H9 (cell line): ENCODE measurements around the gene ZBTB49. TPM values are rescaled to one million over a fixed set of nuclear protein-coding genes. Genes with fewer than 3 reads are reported as not detected.
A peak's percentile ranks its signal among the peaks of the same experiment; 100 is the strongest.

Experiments used
- DNase-seq: peaks from one replicate; pipeline ENCODE4 v3.0.0-alpha.2; 2017
- H2AFZ ChIP-seq: one replicate; pipeline ENCODE4 v1.6.1; 2013; ENCODE audit warnings: mild to moderate bottlenecking, low read length, control low read depth, moderate library complexity
- H2AK5ac ChIP-seq: 2 replicates; pipeline ENCODE4 v1.6.1; 2013; ENCODE audit warnings: low read length, control low read depth, mixed read lengths; ENCODE audit not compliant: insufficient read length
- H2BK120ac ChIP-seq: one replicate; pipeline ENCODE4 v1.6.1; 2013; ENCODE audit warnings: low read depth, mild to moderate bottlenecking, low read length, control low read depth, inconsistent platforms; ENCODE audit not compliant: poor library complexity, severe bottlenecking
- H2BK12ac ChIP-seq: 2 replicates; pipeline ENCODE4 v1.6.1; 2013; ENCODE audit warnings: low read length, control low read depth, mixed read lengths, low read depth; ENCODE audit not compliant: insufficient read length
- H2BK15ac ChIP-seq: 2 replicates; pipeline ENCODE4 v1.6.1; 2013; ENCODE audit warnings: low read depth, low read length, control low read depth
- H2BK20ac ChIP-seq: one replicate; pipeline ENCODE4 v1.6.1; 2013; ENCODE audit warnings: low read depth, mild to moderate bottlenecking, low read length, control low read depth, inconsistent platforms; ENCODE audit not compliant: poor library complexity, severe bottlenecking
- H2BK5ac ChIP-seq: 2 replicates; pipeline ENCODE4 v1.6.1; 2013; ENCODE audit warnings: low read length, control low read depth, mixed read lengths; ENCODE audit not compliant: insufficient read length
- H3K14ac ChIP-seq: 2 replicates; pipeline ENCODE4 v1.6.1; 2013; ENCODE audit warnings: low read length, control low read depth; ENCODE audit not compliant: insufficient read depth
- H3K18ac ChIP-seq: 2 replicates; pipeline ENCODE4 v1.6.1; 2013; ENCODE audit warnings: low read depth, mild to moderate bottlenecking, mixed read lengths, low read length, control low read depth; ENCODE audit not compliant: insufficient read length
- H3K23ac ChIP-seq: 2 replicates; pipeline ENCODE4 v1.6.1; 2013; ENCODE audit warnings: low read length, control low read depth, mixed read lengths, low read depth; ENCODE audit not compliant: insufficient read length
- H3K23me2 ChIP-seq: 2 replicates; pipeline ENCODE4 v1.6.1; 2013; ENCODE audit warnings: low read depth, mild to moderate bottlenecking, mixed read lengths, low read length, control low read depth; ENCODE audit not compliant: insufficient read length, poor library complexity, severe bottlenecking
- H3K27ac ChIP-seq: 2 replicates; pipeline ENCODE4 v1.5.1; 2013; ENCODE audit warnings: low read length, control low read depth, mixed read lengths, low read depth; ENCODE audit not compliant: insufficient read length
- H3K27me3 ChIP-seq: 2 replicates; pipeline ENCODE4 v1.6.1; 2013; ENCODE audit warnings: low read length, control low read depth, inconsistent platforms; ENCODE audit not compliant: insufficient read depth
- H3K4ac ChIP-seq: 2 replicates; pipeline ENCODE4 v1.6.1; 2013; ENCODE audit warnings: low read depth, mild to moderate bottlenecking, control low read depth, inconsistent platforms, low read length, moderate library complexity
- H3K4me1 ChIP-seq: 2 replicates; pipeline ENCODE4 v1.6.1; 2013; ENCODE audit warnings: low read length, control low read depth, inconsistent platforms; ENCODE audit not compliant: insufficient read depth
- H3K4me2 ChIP-seq: 2 replicates; pipeline ENCODE4 v1.6.1; 2013; ENCODE audit warnings: low read length, control low read depth, mixed read lengths; ENCODE audit not compliant: insufficient read length, insufficient read depth
- H3K56ac ChIP-seq: 2 replicates; pipeline ENCODE4 v1.6.1; 2013; ENCODE audit warnings: low read depth, mild to moderate bottlenecking, mixed read lengths, low read length, control low read depth; ENCODE audit not compliant: insufficient read length
- H3K79me1 ChIP-seq: 2 replicates; pipeline ENCODE4 v1.6.1; 2013; ENCODE audit warnings: low read depth, mild to moderate bottlenecking, moderate library complexity, low read length, control low read depth, inconsistent platforms; ENCODE audit not compliant: insufficient read depth, poor library complexity, severe bottlenecking
- H3K79me2 ChIP-seq: 2 replicates; pipeline ENCODE4 v1.6.1; 2013; ENCODE audit warnings: low read length, control low read depth, inconsistent platforms; ENCODE audit not compliant: insufficient read depth
- H3K9ac ChIP-seq: 2 replicates; pipeline ENCODE4 v1.6.1; 2013; ENCODE audit warnings: low read length, control low read depth, mixed read lengths; ENCODE audit not compliant: insufficient read length; ENCODE audit errors: extremely low read depth
- H3K9me3 ChIP-seq: one replicate; pipeline ENCODE4 v1.6.1; 2013; ENCODE audit warnings: low read depth, low read length, inconsistent platforms; ENCODE audit not compliant: control insufficient read depth
- H3T11ph ChIP-seq: one replicate; pipeline ENCODE4 v1.6.1; 2013; ENCODE audit warnings: mild to moderate bottlenecking, low read length, control low read depth, inconsistent platforms
- H4K20me1 ChIP-seq: one replicate; pipeline ENCODE4 v1.6.1; 2013; ENCODE audit not compliant: control insufficient read depth, insufficient read length, insufficient read depth
- H4K5ac ChIP-seq: 2 replicates; pipeline ENCODE4 v1.6.1; 2013; ENCODE audit warnings: low read depth, mild to moderate bottlenecking, mixed read lengths, low read length, control low read depth; ENCODE audit not compliant: insufficient read length
- H4K8ac ChIP-seq: replicated peaks from 2 replicates; pipeline ENCODE4 v1.6.1; 2013; ENCODE audit warnings: low read length, control low read depth, mixed read lengths, low read depth; ENCODE audit not compliant: insufficient read length
- H4K91ac ChIP-seq: 2 replicates; pipeline ENCODE4 v1.6.1; 2013; ENCODE audit warnings: low read depth, mild to moderate bottlenecking, moderate library complexity, mixed read lengths, low read length, control low read depth; ENCODE audit not compliant: insufficient read length
- H3K27ac Mint-ChIP-seq, 3 experiments: 2 replicates in 2 of 3; 3 replicates in 1 of 3; pipeline ENCODE4 v1.8.0; 2020 to 2021; ENCODE audit warnings: mixed read lengths in 3 of 3, mild to moderate bottlenecking in 1 of 3, moderate library complexity in 1 of 3
- H3K27me3 Mint-ChIP-seq: 2 replicates; pipeline ENCODE4 v1.8.0; 2021; ENCODE audit warnings: low read depth, mild to moderate bottlenecking, moderate library complexity, mixed read lengths
- H3K36me3 Mint-ChIP-seq, 3 experiments: 2 replicates in 2 of 3; 3 replicates in 1 of 3; pipeline ENCODE4 v1.8.0; 2020 to 2021; ENCODE audit warnings: low read depth in 3 of 3, mixed read lengths in 3 of 3; ENCODE audit not compliant: insufficient read depth in 1 of 3
- H3K4me1 Mint-ChIP-seq, 2 experiments: 2 replicates each; pipeline ENCODE4 v1.8.0; 2020; ENCODE audit warnings: mixed read lengths in 2 of 2
- H3K4me3 Mint-ChIP-seq, 2 experiments: 2 replicates in 1 of 2; 3 replicates in 1 of 2; pipeline ENCODE4 v1.8.0; 2020 to 2021; ENCODE audit warnings: mild to moderate bottlenecking in 2 of 2, mixed read lengths in 2 of 2, moderate library complexity in 1 of 2
- H3K9me3 Mint-ChIP-seq, 2 experiments: 2 replicates in 1 of 2; 3 replicates in 1 of 2; pipeline ENCODE4 v1.8.0; 2020; ENCODE audit warnings: mild to moderate bottlenecking in 2 of 2, mixed read lengths in 2 of 2, moderate library complexity in 1 of 2
- WGBS: extraction: QIAGEN DNeasy Blood & Tissue Kit; methylation state at CpG from one replicate; pipeline ENCODE4 v1.1.7; 2013; ENCODE audit warnings: missing lambda C conversion rate, low lambda C conversion rate, mixed read lengths; ENCODE audit not compliant: insufficient read length; ENCODE audit errors: extremely low coverage; 5-methylcytosine and 5-hydroxymethylcytosine counted together
- total RNA-seq: library from RNA; stranded (reverse); gene quantifications from 2 replicates; pipeline ENCODE4 v1.2.1, GENCODE V29; 2021
- TF ChIP-seq, protein P1 (sequence below): fragments of 200-600 bp; sonication (generic); conservative IDR thresholded peaks from 3 replicates; pipeline ENCODE4 v1.8.0; 2021; ENCODE audit warnings: antibody characterized with exemption, mild to moderate bottlenecking

The ZBTB49 gene
- total RNA-seq, 1 experiment from 2014 or later, result 8.7 TPM

DNA sequence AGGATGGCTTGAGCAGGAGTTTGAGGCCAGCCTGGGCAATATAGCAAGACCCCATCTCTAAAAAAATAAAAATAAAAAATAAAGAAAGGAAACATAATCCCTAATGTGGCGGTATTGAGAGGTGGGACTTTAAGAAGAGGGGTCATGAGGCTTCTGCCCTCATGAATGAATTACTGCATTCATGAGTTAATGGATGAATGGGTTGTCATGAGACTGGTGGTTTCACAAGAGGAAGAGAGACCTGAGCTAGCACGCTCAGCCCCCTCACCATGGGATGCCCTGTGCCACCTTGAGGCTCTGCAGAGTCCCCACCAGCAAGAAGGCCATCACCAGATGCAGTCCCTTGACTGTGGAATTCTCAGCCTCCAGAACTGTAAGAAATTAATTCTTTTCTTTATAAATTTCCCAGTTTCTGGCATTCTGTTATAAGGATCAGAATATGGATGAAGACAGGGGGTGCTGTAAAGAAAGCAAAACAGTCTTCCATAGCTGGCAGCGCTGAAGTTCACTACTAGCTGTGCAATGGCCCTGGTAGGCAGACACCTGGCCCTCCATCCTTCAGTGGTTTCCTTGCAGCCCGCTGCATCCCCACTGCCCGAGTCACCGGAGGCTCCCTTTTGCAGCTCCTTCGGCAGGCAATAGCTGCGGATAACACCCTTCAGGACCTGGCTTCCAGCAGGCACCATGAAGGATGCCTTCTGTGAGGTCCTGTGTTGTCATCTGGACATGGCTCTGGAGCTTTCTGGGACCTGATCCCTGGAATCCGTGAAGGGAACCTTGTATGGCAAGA lies 52.0 kb downstream of the ZBTB49 start:
- H3K4me1 ChIP-seq, result no peaks in the 10 kb centered on the region
- no CpG with 5 or more reads among the region's 9 CpGs for WGBS
- no peak overlapping the region for H3K18ac ChIP-seq

More for the DNA sequence above, 52.0 kb downstream of the ZBTB49 start:
- H2AFZ ChIP-seq, result no peak overlapping the region
- no peaks in the 10 kb centered on the region for H4K20me1 ChIP-seq
- H2BK20ac ChIP-seq, result no peak overlapping the region
- no peak overlapping the region for H2BK15ac ChIP-seq
- DNase-seq, result no peak
- no peak overlapping the region for H3K56ac ChIP-seq
- H3K27me3 Mint-ChIP-seq, result peaks cover 33% of the 10 kb centered on the region
- no peak overlapping the region for H3K23ac ChIP-seq
- no peaks in the 10 kb centered on the region for H3K23me2 ChIP-seq
- H4K5ac ChIP-seq, result no peak overlapping the region
- no peak overlapping the region for H3K4me2 ChIP-seq
- no peaks in the 10 kb centered on the region for H3K9me3 Mint-ChIP-seq
- H3K27ac Mint-ChIP-seq, result no peak overlapping the region; a peak in 1 of 7 replicates
- H3T11ph ChIP-seq, result no peak overlapping the region
- H2AK5ac ChIP-seq, result no peak overlapping the region
- no peak overlapping the region for H3K9ac ChIP-seq
- H3K14ac ChIP-seq, result no peak overlapping the region
- H3K79me2 ChIP-seq, result no peaks in the 10 kb centered on the region
- no peaks in the 10 kb centered on the region for H3K27me3 ChIP-seq
- H2BK12ac ChIP-seq, result peak overlapping the region; percentile 24
- H4K91ac ChIP-seq, result no peak overlapping the region
- no peaks in the 10 kb centered on the region for H3K79me1 ChIP-seq
- H4K8ac ChIP-seq, result no peak overlapping the region
- no peak overlapping the region for H3K27ac ChIP-seq
- H2BK120ac ChIP-seq, result no peak overlapping the region
- H2BK5ac ChIP-seq, result no peak overlapping the region
- H3K4me3 Mint-ChIP-seq, result no peak overlapping the region
- H3K4me1 Mint-ChIP-seq, result peaks cover 0 to 2% of the 10 kb centered on the region in 2 experiments; a peak in 2 of 4 replicates
- H3K9me3 ChIP-seq, result no peaks in the 10 kb centered on the region
- TF ChIP-seq, protein P1, sequence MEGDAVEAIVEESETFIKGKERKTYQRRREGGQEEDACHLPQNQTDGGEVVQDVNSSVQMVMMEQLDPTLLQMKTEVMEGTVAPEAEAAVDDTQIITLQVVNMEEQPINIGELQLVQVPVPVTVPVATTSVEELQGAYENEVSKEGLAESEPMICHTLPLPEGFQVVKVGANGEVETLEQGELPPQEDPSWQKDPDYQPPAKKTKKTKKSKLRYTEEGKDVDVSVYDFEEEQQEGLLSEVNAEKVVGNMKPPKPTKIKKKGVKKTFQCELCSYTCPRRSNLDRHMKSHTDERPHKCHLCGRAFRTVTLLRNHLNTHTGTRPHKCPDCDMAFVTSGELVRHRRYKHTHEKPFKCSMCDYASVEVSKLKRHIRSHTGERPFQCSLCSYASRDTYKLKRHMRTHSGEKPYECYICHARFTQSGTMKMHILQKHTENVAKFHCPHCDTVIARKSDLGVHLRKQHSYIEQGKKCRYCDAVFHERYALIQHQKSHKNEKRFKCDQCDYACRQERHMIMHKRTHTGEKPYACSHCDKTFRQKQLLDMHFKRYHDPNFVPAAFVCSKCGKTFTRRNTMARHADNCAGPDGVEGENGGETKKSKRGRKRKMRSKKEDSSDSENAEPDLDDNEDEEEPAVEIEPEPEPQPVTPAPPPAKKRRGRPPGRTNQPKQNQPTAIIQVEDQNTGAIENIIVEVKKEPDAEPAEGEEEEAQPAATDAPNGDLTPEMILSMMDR, result no peak
- H3K36me3 Mint-ChIP-seq, result no peaks in the 10 kb centered on the region
- no peak overlapping the region for H3K4ac ChIP-seq
